ENCODE data around the gene ACTR2.
"Not testable (repeated sequence)": the region's sequence is repeated elsewhere in the genome, so short reads cannot be mapped to it uniquely, and the experiment has no call there.

Gene ACTR2

DNA sequence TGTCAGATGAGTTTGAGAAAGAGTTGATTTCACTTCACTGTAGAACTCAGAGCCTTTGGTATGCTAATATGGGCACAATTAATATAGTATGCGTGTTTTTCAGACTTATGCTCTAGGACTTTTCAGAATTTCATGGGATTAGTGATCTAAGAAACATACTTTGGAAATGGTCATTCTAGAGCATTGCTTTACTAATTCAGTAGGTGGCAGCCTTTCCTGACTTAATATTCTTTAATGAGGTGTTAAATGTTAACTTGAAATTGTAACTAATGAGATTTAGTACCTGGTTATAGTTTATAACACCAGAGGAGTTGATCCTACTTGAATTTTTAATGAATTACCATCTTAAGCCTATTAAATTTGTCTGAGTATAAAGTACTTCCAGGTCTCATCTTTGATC, 28.4 kb downstream of the ACTR2 start:
- DNase-seq (ENCODE audit: insufficient read length, low spot score) = no peak
- TF ChIP-seq POLR2A (IDR thresholded peaks at IDR 0.05; ENCODE audit: low read depth, low read length) = no peak
- FAIRE-seq = peak; percentile 23

DNA sequence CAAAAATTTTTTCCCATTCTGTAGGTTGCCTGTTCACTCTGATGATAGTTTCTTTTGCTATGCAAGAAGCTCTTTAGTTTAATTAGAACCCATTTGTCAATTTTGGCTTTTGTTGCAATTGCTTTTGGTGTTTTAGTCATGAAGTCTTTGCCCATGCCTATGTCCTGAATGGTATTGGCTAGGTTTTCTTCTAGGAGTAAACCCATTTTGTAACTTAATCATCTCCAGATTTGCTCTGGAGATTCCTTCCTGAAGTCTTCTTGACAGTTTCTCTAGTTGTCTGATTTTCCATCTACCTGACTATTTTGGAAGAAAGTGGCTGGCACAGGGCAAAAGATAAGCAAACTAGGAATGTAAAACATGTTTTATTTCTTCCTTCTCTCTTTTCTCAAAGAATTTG, 30.2 kb downstream of the ACTR2 start:
- FAIRE-seq; DNase-seq (ENCODE audit: insufficient read length, low spot score): not testable (repeated sequence)

DNA sequence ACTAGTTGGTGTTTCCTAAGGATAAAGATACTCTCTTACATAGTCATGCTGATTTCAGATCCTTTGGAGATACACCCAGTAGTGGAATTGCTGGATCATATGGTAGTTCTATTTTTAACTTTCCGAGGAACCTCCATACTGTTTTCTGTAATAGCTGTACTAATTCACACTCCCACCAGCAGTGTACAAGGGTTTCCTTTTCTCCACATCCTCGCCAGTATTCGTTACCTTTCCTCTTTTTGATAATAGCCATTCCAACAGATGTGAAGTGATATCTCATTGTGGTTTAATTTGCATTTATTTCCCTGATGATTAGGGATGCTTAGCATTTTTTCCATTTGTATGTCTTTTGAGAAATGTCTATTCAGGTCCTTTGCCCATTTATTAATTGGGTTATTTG, 34.0 kb downstream of the ACTR2 start:
- FAIRE-seq (peak; percentile 43), DNase-seq (ENCODE audit: insufficient read length, low spot score) (no peak)
- TF ChIP-seq POLR2A (IDR thresholded peaks at IDR 0.05; ENCODE audit: low read depth, low read length) = no peak

DNA sequence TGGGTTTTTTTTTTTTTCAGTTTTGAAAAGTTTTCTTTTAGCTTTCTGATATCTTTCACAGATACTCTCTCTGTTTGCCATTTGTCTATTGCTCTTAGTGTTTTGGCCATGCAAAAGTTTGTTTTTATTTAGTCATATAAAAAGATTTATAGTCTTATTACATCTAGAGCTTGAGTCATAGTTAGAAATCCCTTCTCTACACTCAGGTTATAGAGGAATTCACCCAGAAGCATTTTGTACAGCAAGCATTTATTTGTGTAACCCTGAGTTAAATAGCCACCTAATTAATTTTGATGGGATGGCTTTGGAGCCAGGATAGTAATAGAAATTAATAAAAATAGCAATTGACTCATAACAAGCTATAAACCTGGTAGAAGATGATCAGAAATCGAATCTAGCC, 35.6 kb downstream of the ACTR2 start:
- no peak for TF ChIP-seq POLR2A (IDR thresholded peaks at IDR 0.05; ENCODE audit: low read depth, low read length)
- DNase-seq (ENCODE audit: insufficient read length, low spot score) (no peak), FAIRE-seq (no peak)

DNA sequence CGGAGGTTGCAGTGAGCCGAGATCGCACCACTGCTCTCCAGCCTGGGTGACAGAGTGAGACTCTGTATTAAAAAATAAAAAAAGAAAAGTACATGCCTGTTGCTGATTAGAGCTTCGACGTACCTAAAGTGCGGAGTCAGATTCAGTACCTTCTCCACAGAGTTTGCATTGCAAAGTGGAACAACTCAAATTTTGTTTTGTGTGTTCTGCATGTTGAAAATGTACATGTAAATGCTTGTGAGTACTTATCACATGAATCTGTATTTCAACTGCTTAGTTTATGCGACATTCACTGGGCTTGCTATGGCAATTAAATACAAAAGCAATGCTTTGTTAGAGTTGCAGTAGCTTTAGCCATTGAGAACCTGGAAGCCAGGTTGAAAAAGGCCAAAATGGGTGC, 36.4 kb downstream of the ACTR2 start:
- no peak for TF ChIP-seq POLR2A (IDR thresholded peaks at IDR 0.05; ENCODE audit: low read depth, low read length)
- FAIRE-seq (no peak), DNase-seq (ENCODE audit: insufficient read length, low spot score) (no peak)

DNA sequence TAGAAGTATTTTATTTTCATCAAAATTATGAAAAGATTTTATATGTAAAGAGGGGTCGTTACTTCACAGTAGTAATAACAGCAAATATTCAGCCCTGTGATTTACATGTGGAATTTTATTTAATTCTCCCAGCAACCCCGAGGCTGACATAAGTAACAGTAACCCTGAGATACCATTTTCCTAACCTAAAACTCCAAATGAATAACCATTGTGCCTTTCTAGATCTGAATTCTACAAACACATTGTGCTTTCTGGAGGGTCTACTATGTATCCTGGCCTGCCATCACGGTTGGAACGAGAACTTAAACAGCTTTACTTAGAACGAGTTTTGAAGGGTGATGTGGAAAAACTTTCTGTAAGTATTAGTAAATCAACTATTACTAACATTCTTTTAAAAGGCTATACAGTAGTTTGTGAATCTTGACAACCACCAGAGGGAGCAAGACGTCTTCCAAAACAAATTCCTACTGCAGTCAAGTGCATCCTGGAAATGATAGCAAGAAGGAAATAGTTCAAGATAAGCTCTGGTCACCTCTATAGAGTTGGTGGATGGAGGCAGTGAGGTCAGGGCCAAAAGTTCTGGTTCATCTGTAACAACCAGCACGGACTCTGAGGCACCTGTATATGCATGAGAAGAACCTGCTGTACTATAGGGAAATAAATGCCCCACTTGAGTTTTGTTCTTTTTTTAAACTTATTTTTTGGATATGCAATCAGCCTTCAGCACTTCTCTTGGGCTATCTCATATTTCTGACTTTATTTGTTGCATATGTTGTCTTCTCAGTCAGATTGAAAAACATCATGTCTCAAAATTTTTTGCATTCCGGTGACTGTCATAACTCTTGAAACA, 37.4 kb downstream of the ACTR2 start:
- no peak for TF ChIP-seq POLR2A (IDR thresholded peaks at IDR 0.05; ENCODE audit: low read depth, low read length)
- no peak for DNase-seq (ENCODE audit: insufficient read length, low spot score)
- FAIRE-seq = peak; percentile 92

DNA sequence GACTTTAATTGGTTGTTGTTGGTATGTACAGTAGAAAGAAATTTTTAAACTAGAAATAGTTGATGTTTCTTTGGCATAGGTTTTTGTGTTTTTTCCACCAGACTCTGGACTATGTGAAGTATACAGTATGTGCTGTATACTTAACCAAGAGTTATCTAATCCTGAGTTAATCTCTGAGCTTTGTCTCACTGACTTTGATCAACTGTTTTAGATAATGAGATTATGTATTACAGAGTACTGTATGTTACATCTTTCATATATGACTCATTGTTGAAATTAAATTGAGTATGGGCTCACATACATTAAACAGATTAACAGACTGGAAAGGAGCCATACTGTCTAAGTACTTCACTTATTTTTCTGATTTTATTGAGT, 38.0 kb downstream of the ACTR2 start:
- DNase-seq (ENCODE audit: insufficient read length, low spot score) = no peak
- FAIRE-seq = no peak
- no peak for TF ChIP-seq POLR2A (IDR thresholded peaks at IDR 0.05; ENCODE audit: low read depth, low read length)

DNA sequence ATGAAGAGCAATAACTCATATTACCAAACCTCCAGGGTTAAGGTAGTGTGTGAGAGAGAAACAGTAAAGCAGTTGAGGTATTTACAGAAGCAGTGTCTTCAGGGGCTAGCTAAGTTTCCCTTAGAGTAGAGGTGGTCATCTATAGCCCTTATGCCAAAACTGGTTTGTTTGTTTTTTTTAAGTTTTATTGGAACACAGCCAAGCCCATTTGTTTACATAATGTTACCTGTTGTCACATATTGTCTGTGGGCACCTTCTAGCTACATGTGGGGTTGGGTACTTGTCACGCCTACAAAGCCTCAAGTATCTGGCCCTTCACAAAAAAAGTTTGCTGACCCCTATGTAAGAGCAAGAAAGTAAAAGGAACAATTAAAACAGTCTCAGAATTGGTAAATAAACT, 39.4 kb downstream of the ACTR2 start:
- DNase-seq (ENCODE audit: insufficient read length, low spot score) (no peak), FAIRE-seq (no peak)
- TF ChIP-seq POLR2A (IDR thresholded peaks at IDR 0.05; ENCODE audit: low read depth, low read length) = no peak

DNA sequence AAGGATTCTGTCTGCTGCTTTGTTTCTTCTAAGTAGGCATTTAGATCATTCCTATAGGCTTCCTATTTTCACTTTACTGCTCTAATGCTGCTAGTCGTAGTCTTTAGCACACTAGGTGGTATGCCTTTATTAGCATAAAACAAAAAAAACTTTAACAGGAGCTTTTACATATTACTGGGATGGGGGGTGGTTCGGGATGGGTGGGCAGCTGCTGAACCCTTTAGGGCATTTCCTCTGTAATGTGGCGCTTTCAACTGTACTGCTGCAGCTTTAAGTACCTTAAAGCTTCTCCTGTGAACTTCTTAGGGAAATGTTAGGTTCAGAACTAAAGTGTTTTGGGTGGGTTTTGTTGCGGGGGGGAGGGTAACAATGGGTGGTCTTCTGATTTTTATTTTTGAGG, 41.3 kb downstream of the ACTR2 start:
- DNase-seq (ENCODE audit: insufficient read length, low spot score) (no peak), FAIRE-seq (no peak)
- no peak for TF ChIP-seq POLR2A (IDR thresholded peaks at IDR 0.05; ENCODE audit: low read depth, low read length)

DNA sequence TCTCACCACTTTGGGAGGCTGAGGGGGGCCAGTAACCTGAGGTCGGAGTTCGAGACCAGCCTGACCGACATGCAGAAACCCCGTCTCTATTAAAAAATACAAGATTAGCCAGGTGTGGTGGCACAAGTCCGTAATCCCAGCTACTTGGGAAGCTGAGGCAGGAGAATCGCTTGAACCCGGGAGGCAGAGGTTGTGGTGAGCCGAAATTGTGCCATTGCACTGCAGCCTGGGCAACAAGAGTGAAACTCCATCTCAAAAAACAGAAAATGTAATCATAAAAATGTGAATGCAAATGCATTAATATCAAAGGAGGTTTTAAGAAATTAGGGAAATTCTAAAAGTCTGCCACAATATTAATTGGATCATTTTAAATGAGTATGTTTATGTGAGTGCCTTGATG, 45.7 kb downstream of the ACTR2 start:
- FAIRE-seq = no peak
- no peak for TF ChIP-seq POLR2A (IDR thresholded peaks at IDR 0.05; ENCODE audit: low read depth, low read length)
- no peak for DNase-seq (ENCODE audit: insufficient read length, low spot score)

DNA sequence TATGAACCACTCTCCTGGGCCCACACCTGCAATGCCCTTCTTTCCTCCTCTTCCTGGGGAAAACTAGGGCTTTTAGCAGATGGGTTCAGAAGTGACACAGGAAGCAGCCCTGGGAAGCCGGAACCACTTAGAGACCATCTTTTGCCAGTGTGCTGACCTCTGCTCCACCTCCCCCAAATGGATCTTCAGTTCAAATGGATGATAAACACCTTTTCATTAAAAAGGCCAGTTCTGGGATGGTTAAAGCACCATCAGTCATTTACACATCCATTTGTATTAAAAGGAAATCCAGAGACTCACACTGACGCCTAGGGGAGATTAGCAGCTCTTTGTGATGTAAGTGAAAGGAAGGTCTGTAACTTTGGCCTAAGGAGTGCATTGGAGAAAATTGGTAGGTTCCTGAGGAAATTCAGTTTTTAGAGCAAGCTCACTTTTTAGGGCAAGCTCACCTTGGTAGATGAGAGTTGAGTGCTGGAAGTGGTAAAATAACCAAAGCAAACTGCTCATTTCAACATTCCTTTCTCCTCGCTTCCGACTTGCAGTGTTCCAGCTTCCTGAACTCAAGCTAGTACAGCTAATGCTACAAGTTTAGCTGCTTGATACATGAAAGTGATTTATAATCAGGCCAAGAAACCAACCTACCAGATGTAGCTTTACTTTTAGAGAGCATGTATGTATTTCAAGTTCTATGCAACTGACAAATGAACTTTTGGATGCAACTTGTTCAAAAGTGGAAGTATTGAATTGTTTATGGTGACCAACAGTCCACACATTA, 47.7 kb downstream of the ACTR2 start:
- no peak for FAIRE-seq
- TF ChIP-seq POLR2A (IDR thresholded peaks at IDR 0.05; ENCODE audit: low read depth, low read length) = no peak
- no peak for DNase-seq (ENCODE audit: insufficient read length, low spot score)

DNA sequence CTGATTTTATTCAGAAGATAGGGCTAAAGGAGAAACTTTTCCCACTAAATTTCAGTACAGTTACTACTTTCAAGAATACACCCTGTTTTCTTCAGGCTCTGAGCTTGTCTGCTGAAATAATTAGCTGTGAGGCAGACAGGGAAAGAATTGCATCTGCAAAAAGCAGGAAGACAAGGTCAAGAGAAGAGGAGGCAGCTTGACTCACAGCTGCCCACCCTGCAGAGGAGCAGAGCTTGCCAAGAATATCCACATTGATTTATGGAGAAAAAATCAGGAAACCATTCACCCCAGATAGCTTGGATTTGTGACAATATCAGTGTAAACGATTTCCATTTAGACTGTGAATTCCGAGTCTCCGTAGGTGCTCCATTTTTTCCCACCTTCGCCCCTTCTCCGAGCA, 49.0 kb downstream of the ACTR2 start:
- no peak for TF ChIP-seq POLR2A (IDR thresholded peaks at IDR 0.05; ENCODE audit: low read depth, low read length)
- DNase-seq (ENCODE audit: insufficient read length, low spot score) (no peak), FAIRE-seq (no peak)

DNA sequence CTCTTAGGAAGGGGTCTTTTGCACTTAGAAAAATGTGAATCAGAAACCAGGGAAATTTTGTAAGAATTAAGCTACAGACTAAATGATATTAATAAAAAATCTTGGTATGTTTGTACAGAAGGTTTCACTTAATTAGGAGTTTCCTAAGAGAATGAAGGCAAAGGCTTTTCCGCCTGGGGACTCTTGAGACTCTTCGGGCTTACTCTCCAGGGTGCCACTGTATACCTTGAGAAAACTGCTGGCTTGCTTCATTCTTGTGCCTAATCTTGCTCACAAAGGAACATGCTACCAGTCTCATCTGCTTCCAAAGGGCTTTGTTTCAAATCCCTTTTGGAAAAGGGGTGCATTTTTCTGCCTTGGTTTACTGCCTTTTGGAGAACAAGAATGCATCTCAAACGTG, 49.5 kb downstream of the ACTR2 start:
- no peak for TF ChIP-seq POLR2A (IDR thresholded peaks at IDR 0.05; ENCODE audit: low read depth, low read length)
- no peak for DNase-seq (ENCODE audit: insufficient read length, low spot score)
- FAIRE-seq = no peak

DNA sequence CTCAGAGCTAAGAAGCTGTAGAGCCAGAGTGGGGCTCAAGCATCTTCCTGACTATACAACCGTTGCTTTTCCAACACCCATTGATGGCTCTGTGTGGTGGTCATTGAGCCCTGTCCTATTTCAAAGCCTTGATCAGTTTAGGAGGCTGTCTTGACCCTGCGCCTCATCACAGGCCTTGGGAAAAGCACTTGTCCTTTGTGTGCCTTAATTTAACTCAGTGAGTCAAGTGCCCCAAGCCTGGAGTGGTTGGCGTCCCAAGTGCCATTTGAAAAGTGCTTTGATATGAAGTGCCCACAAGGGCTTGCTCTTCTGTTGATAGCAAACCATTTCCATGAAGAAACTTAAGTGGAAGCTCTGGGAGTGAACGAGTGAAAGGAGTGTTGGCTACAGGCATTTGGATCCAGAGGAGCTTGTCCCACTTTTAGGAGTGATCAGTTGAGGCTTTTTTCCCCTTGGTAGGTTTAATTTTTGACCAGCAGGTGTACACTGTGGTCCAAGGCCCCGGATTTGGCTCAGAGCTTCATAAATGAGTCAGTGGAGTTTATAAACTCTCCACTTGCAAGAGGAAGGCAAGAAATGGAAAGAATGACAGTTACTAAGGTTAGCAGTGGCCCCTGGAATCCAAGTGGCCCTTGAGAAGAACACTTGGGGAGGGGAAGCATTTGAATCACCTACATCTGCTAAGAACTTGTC, 50.3 kb downstream of the ACTR2 start:
- no peak for FAIRE-seq
- no peak for TF ChIP-seq POLR2A (IDR thresholded peaks at IDR 0.05; ENCODE audit: low read depth, low read length)
- DNase-seq (ENCODE audit: insufficient read length, low spot score) = no peak
